OCI-LY7 (cell line): ENCODE results near the gene RCSD1. TPM values are rescaled to one million over a fixed set of nuclear protein-coding genes. Genes with fewer than 3 reads are reported as not detected.

ENCODE experiments used
- BruUV-seq: library from RNA; stranded (reverse); fragments of 400-500 nt; replicated peaks from 2 replicates; lab custom pipeline; 2021; lab: Mats Ljungman, UMichigan
- CTCF ChIA-PET: fragments of 300-600 bp; sonication (Branson Sonifier 250); formaldehyde crosslinking; loops from one replicate; lab custom pipeline; 2022; ENCODE audit warnings: antibody characterized with exemption; ENCODE audit not compliant: unreplicated experiment; lab: Charles Lee
- POLR2A ChIA-PET: fragments of 300-600 bp; sonication (Branson Sonifier 250); formaldehyde crosslinking; loops from one replicate; lab custom pipeline; 2022; ENCODE audit warnings: antibody characterized with exemption; lab: Charles Lee
- DNase-seq: peaks from one replicate; pipeline ENCODE4 v3.0.0-alpha.2; 2015; ENCODE audit warnings: low spot score
- H2AFZ ChIP-seq: fragments of 200-600 bp; sonication (generic), shearing (Covaris generic); 2 replicates; pipeline ENCODE4 v1.6.1; 2014; ENCODE audit warnings: mild to moderate bottlenecking, antibody characterized with exemption, low read length, moderate library complexity
- H3K27ac ChIP-seq: fragments of 200-600 bp; sonication (generic); 2 replicates; pipeline ENCODE4 v1.5.1; 2014; ENCODE audit warnings: mixed run types, low read depth, mild to moderate bottlenecking, moderate library complexity, low read length, inconsistent platforms; ENCODE audit not compliant: poor library complexity, severe bottlenecking
- H3K36me3 ChIP-seq: fragments of 200-600 bp; sonication (generic); 2 replicates; pipeline ENCODE4 v1.6.1; 2014; ENCODE audit warnings: mild to moderate bottlenecking, antibody characterized with exemption, low read length, moderate library complexity, mixed read lengths; ENCODE audit not compliant: insufficient read depth
- H3K4me1 ChIP-seq: fragments of 200-600 bp; sonication (generic); 2 replicates; pipeline ENCODE4 v1.5.1; 2014; ENCODE audit warnings: mild to moderate bottlenecking, low read length; ENCODE audit not compliant: insufficient read depth, poor library complexity, severe bottlenecking
- H3K4me2 ChIP-seq: fragments of 200-600 bp; sonication (generic); 2 replicates; pipeline ENCODE4 v1.6.1; 2014; ENCODE audit warnings: mild to moderate bottlenecking, low read length
- H3K4me3 ChIP-seq: fragments of 200-600 bp; sonication (generic); 2 replicates; pipeline ENCODE4 v1.5.1; 2014; ENCODE audit warnings: mild to moderate bottlenecking, low read depth, low read length; ENCODE audit not compliant: poor library complexity, severe bottlenecking
- H3K79me2 ChIP-seq: fragments of 200-600 bp; sonication (generic); 2 replicates; pipeline ENCODE4 v1.6.1; 2016; ENCODE audit warnings: low read depth, mild to moderate bottlenecking, low read length, moderate library complexity, mixed read lengths; ENCODE audit not compliant: insufficient read depth
- H3K9me2 ChIP-seq: fragments of 200-600 bp; sonication (generic); 2 replicates; pipeline ENCODE4 v1.6.1; 2016; ENCODE audit warnings: mild to moderate bottlenecking, low read length, mixed read lengths; ENCODE audit not compliant: insufficient read depth
- H3K9me3 ChIP-seq: fragments of 200-600 bp; sonication (generic); 2 replicates; pipeline ENCODE4 v1.6.1; 2014; ENCODE audit warnings: mild to moderate bottlenecking, mixed run types, low read length, mixed read lengths
- H4K20me1 ChIP-seq: fragments of 200-600 bp; sonication (generic); 2 replicates; pipeline ENCODE4 v1.6.1; 2014; ENCODE audit warnings: mild to moderate bottlenecking, antibody characterized with exemption, low read length, moderate library complexity, mixed read lengths; ENCODE audit not compliant: insufficient read depth
- EZH2phosphoT487 ChIP-seq: fragments of 200-600 bp; sonication (generic); IDR thresholded peaks from 2 replicates; pipeline ENCODE4 v1.6.1; 2018; ENCODE audit warnings: low read depth, borderline replicate concordance, mild to moderate bottlenecking, mixed run types, antibody characterized with exemption, low read length, moderate library complexity, mixed read lengths
- intact Hi-C: fragments of 100-400 bp; cut with micrococcal nuclease; formaldehyde crosslinking; loops from one replicate; pipeline ENCODE4 v1.10.0; 2022; ENCODE audit not compliant: unreplicated experiment
- total RNA-seq, 2 experiments: library from RNA; depleted of rRNA in 1 of 2; stranded (reverse); fragments of >200 nt in 1 of 2; shearing (Covaris generic) in 1 of 2; gene quantifications; 2 replicates each; pipeline ENCODE4 v1.2.3, GENCODE V29; 2014 to 2022
- TF ChIP-seq, protein P1 (sequence below): fragments of 200-600 bp; sonication (generic); conservative IDR thresholded peaks from 2 replicates; pipeline ENCODE4 v1.5.1; 2014; ENCODE audit warnings: mild to moderate bottlenecking, antibody characterized with exemption, low read length, moderate library complexity, mixed read lengths

RCSD1 gene
- total RNA-seq, 2 experiments from 2014 or later: 161 to 164 TPM

DNA sequence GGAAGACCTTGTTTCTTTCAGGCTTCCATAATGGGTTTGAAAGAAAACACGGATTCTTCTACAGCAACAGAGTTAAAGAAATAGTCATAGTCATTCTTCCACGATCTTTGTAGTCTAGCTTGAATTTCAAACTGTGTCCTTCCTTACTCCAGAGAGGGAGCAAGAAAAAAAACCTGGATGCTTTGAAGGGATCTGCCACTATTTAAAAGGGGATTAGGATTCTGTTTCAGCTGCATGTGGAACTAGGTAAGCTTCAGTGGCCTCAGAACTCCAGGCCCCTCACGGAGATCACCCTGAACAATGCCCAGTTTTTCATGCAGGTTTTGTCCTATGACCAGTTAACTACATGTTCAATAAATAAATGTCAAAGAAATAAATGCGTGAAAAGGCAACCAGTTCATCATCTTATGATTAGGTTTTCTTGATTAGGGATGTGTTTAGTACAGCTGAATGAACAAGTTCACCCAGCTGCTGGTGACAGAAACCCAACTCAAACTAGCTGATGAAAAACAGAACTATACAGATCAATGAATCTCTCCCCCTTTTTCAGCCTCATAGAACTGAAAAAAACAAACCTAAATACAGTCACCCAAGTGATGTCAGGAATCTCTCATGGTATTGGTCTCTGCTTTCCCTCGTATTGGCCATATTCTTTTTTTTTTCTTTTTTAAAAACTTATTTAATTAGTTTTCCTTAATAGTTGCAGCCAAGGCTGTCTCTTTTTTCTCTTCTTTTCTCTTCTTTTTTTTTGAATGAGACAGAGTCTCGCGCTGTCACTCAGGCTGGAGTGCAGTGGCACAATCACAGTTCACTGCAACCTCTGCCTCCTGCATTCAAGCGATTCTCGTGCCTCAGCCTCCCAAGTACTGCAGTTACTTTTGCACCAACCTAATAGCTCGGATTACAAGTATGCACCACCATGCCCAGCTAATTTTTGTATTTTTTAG lies 77.2 kb downstream of the RCSD1 start:
- no peak overlapping the region for H3K4me3 ChIP-seq
- POLR2A ChIA-PET: interaction anchor here (0.7 to 1.1 kb wide), 3 partner anchors 9 to 107 kb away, joined by 3 to 4 read pairs (median 4); no protein-coding TSS in a partner anchor
- H3K9me2 ChIP-seq: no peaks in the 10 kb centered on the region
- no peak for DNase-seq
- H3K4me1 ChIP-seq: peaks cover 45% of the 10 kb centered on the region
- intact Hi-C loops: no loop called here
- peak overlapping the region; percentile 49 for H3K4me2 ChIP-seq
- H2AFZ ChIP-seq: no peak overlapping the region
- no peaks in the 10 kb centered on the region for H3K79me2 ChIP-seq
- no peak for TF ChIP-seq EZH2phosphoT487
- TF ChIP-seq, protein P1, sequence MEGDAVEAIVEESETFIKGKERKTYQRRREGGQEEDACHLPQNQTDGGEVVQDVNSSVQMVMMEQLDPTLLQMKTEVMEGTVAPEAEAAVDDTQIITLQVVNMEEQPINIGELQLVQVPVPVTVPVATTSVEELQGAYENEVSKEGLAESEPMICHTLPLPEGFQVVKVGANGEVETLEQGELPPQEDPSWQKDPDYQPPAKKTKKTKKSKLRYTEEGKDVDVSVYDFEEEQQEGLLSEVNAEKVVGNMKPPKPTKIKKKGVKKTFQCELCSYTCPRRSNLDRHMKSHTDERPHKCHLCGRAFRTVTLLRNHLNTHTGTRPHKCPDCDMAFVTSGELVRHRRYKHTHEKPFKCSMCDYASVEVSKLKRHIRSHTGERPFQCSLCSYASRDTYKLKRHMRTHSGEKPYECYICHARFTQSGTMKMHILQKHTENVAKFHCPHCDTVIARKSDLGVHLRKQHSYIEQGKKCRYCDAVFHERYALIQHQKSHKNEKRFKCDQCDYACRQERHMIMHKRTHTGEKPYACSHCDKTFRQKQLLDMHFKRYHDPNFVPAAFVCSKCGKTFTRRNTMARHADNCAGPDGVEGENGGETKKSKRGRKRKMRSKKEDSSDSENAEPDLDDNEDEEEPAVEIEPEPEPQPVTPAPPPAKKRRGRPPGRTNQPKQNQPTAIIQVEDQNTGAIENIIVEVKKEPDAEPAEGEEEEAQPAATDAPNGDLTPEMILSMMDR: no peak
- H3K9me3 ChIP-seq: no peaks in the 10 kb centered on the region
- H4K20me1 ChIP-seq: peaks cover 12% of the 10 kb centered on the region
- H3K36me3 ChIP-seq: peaks cover 58% of the 10 kb centered on the region
- no peak overlapping the region for H3K27ac ChIP-seq
- CTCF ChIA-PET: interaction anchor here (0.8 to 1.4 kb wide), 2 partner anchors 38 to 107 kb away, joined by 3 read pairs; no protein-coding TSS in a partner anchor
- no TSS peak for BruUV-seq

DNA sequence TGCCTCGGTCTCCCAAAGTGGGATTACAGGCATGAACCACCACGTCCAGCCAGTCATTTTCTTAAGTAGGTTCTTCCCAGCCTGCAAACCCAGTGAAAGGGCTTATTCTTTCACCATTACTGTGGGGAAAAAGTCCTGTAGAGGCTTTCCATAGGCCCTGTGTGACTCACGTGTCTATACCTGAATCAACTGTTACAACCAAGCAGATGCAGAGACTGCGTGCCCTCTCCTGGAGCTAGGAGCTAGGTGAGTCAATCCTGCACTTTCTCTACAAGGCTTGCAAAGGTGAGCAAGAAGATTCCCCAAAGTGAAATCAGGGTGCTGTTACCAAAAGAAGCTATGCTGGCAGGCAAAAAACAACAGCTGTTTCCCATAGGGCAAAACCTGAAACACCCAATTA lies 77.9 kb downstream of the RCSD1 start:
- Histone ChIP-seq H3K9me2 (no peaks in the 10 kb centered on the region), H2AFZ (no peak overlapping the region), H3K9me3 (no peaks in the 10 kb centered on the region), H3K27ac (no peak overlapping the region), H3K4me1 (peaks cover 46% of the 10 kb centered on the region), H4K20me1 (peaks cover 12% of the 10 kb centered on the region), H3K4me2 (peak overlapping the region; percentile 34; the same call in 1 of the 2 replicates), H3K4me3 (no peak overlapping the region), H3K79me2 (no peaks in the 10 kb centered on the region), H3K36me3 (peaks cover 53% of the 10 kb centered on the region)
- BruUV-seq: no TSS peak
- CTCF ChIA-PET: no interaction called here
- no peak for DNase-seq
- POLR2A ChIA-PET: interaction anchor here (0.7 to 1.1 kb wide), 3 partner anchors 8 to 108 kb away, joined by 3 to 4 read pairs (median 3); no protein-coding TSS in a partner anchor
- no peak for TF ChIP-seq EZH2phosphoT487
- TF ChIP-seq, protein P1: no peak
- intact Hi-C loops: no loop called here
